Measurements from ENCODE around the gene URI1.

The URI1 gene

GRCh38 chr19:30054210-30054609, 112.2 kb downstream of the URI1 start:
- no peak for DNase-seq (ENCODE audit: low read depth in 2 of 2)

- no peak for DNase-seq (ENCODE audit: low read depth in 2 of 2)
Observed at GRCh38 chr19:30056580-30056979, 114.5 kb downstream of the URI1 start.

- no peak for DNase-seq (ENCODE audit: low read depth in 2 of 2)
Observed at GRCh38 chr19:30059741-30060457, 117.9 kb downstream of the URI1 start.

GRCh38 chr19:30060531-30061222, 118.6 kb downstream of the URI1 start:
- no peak for DNase-seq (ENCODE audit: low read depth in 2 of 2)

GRCh38 chr19:30061223-30062064, 119.4 kb downstream of the URI1 start:
- DNase-seq (ENCODE audit: low read depth in 2 of 2), result no peak

- no peak for DNase-seq (ENCODE audit: low read depth in 2 of 2)
Observed at GRCh38 chr19:30062065-30062906, 120.2 kb downstream of the URI1 start.

GRCh38 chr19:30062907-30063649, 121.0 kb downstream of the URI1 start:
- no peak for DNase-seq (ENCODE audit: low read depth in 2 of 2)

GRCh38 chr19:30063650-30064347, 121.8 kb downstream of the URI1 start:
- no peak for DNase-seq (ENCODE audit: low read depth in 2 of 2)

- no peak for DNase-seq (ENCODE audit: low read depth in 2 of 2)
Observed at GRCh38 chr19:30064348-30064699, 122.3 kb downstream of the URI1 start.

GRCh38 chr19:30064771-30065494, 122.9 kb downstream of the URI1 start:
- DNase-seq (ENCODE audit: low read depth in 2 of 2), result no peak

GRCh38 chr19:30065680-30066606, 123.9 kb downstream of the URI1 start:
- DNase-seq (ENCODE audit: low read depth in 2 of 2), result no peak
